ENCODE results near the gene NPAS1. TPM values are rescaled to one million over a fixed set of nuclear protein-coding genes. Genes with fewer than 3 reads are reported as not detected.

The NPAS1 gene
- polyA plus RNA-seq, 1 donor from 2014 or later = not detected

GRCh38 chr19:47056411-47056810 lies 36.8 kb downstream of the NPAS1 start:
- Histone ChIP-seq H2AFZ (ENCODE audit: low read depth, low read length) (no peak overlapping the region), H3K9ac (ENCODE audit: low read length) (no peak overlapping the region), H3K36me3 (ENCODE audit: insufficient read depth, low read length) (no peaks in the 10 kb centered on the region), H3K9me3 (ENCODE audit: low read length) (no peaks in the 10 kb centered on the region), H3K27me3 (ENCODE audit: insufficient read depth, low read depth, low read length) (no peaks in the 10 kb centered on the region), H3K4me3 (ENCODE audit: low read length) (no peak overlapping the region), H3K4me2 (ENCODE audit: low read length) (no peak overlapping the region), H3K27ac (ENCODE audit: low read length) (no peak overlapping the region), H4K20me1 (ENCODE audit: insufficient read depth) (no peaks in the 10 kb centered on the region), H3K9me2 (ENCODE audit: insufficient read depth, low read length) (no peaks in the 10 kb centered on the region), H3K79me2 (replicated peaks; ENCODE audit: insufficient read depth, low read length) (no peaks in the 10 kb centered on the region), H3F3A (ENCODE audit: insufficient read depth, low read length, poor library complexity, severe bottlenecking) (no peaks in the 10 kb centered on the region)
- TF ChIP-seq, protein P1, sequence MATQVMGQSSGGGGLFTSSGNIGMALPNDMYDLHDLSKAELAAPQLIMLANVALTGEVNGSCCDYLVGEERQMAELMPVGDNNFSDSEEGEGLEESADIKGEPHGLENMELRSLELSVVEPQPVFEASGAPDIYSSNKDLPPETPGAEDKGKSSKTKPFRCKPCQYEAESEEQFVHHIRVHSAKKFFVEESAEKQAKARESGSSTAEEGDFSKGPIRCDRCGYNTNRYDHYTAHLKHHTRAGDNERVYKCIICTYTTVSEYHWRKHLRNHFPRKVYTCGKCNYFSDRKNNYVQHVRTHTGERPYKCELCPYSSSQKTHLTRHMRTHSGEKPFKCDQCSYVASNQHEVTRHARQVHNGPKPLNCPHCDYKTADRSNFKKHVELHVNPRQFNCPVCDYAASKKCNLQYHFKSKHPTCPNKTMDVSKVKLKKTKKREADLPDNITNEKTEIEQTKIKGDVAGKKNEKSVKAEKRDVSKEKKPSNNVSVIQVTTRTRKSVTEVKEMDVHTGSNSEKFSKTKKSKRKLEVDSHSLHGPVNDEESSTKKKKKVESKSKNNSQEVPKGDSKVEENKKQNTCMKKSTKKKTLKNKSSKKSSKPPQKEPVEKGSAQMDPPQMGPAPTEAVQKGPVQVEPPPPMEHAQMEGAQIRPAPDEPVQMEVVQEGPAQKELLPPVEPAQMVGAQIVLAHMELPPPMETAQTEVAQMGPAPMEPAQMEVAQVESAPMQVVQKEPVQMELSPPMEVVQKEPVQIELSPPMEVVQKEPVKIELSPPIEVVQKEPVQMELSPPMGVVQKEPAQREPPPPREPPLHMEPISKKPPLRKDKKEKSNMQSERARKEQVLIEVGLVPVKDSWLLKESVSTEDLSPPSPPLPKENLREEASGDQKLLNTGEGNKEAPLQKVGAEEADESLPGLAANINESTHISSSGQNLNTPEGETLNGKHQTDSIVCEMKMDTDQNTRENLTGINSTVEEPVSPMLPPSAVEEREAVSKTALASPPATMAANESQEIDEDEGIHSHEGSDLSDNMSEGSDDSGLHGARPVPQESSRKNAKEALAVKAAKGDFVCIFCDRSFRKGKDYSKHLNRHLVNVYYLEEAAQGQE (IDR thresholded peaks at IDR 0.05; ENCODE audit: borderline replicate concordance) = no peak
- TF ChIP-seq RAD21 (conservative IDR thresholded peaks at IDR 0.05) = no peak
- no peak for TF ChIP-seq EP300 (conservative IDR thresholded peaks at IDR 0.05; ENCODE audit: poor library complexity, severe bottlenecking)

- Histone ChIP-seq H3K4me2 (ENCODE audit: low read length) (no peak overlapping the region), H4K20me1 (ENCODE audit: insufficient read depth) (no peaks in the 10 kb centered on the region)
- TF ChIP-seq, protein P1 (IDR thresholded peaks at IDR 0.05; ENCODE audit: borderline replicate concordance) = no peak
- TF ChIP-seq POLR2AphosphoS5 (IDR thresholded peaks at IDR 0.05) (no peak), EZH2 (IDR thresholded peaks at IDR 0.05; ENCODE audit: borderline replicate concordance, insufficient read depth, low read length, poor library complexity, severe bottlenecking) (no peak), CTCF (IDR thresholded peaks at IDR 0.05; ENCODE audit: poor library complexity, severe bottlenecking) (no peak), MXI1 (conservative IDR thresholded peaks at IDR 0.05; ENCODE audit: poor library complexity, severe bottlenecking) (no peak), SMC3 (conservative IDR thresholded peaks at IDR 0.05; ENCODE audit: poor library complexity) (no peak), EP300 (conservative IDR thresholded peaks at IDR 0.05; ENCODE audit: poor library complexity, severe bottlenecking) (no peak), RAD21 (conservative IDR thresholded peaks at IDR 0.05) (no peak), TAF1 (IDR thresholded peaks at IDR 0.05; ENCODE audit: low read depth) (no peak)
Measured at GRCh38 chr19:47057328-47057727, 37.7 kb downstream of the NPAS1 start.

More at GRCh38 chr19:47057328-47057727, 37.7 kb downstream of the NPAS1 start:
- Histone ChIP-seq H3K9ac (ENCODE audit: low read length) (no peak overlapping the region), H2AFZ (ENCODE audit: low read depth, low read length) (no peak overlapping the region), H3F3A (ENCODE audit: insufficient read depth, low read length, poor library complexity, severe bottlenecking) (no peaks in the 10 kb centered on the region), H3K79me2 (replicated peaks; ENCODE audit: insufficient read depth, low read length) (no peaks in the 10 kb centered on the region), H3K9me2 (ENCODE audit: insufficient read depth, low read length) (no peaks in the 10 kb centered on the region), H3K4me3 (ENCODE audit: low read length) (no peak overlapping the region), H3K27ac (ENCODE audit: low read length) (no peak overlapping the region), H3K27me3 (ENCODE audit: insufficient read depth, low read depth, low read length) (no peaks in the 10 kb centered on the region), H3K9me3 (ENCODE audit: low read length) (no peaks in the 10 kb centered on the region), H3K36me3 (ENCODE audit: insufficient read depth, low read length) (no peaks in the 10 kb centered on the region)

Data from neural cell (in vitro differentiated cells).